B cell (primary cell): ENCODE results near the gene GPR4. TPM values are rescaled to one million over a fixed set of nuclear protein-coding genes. Genes with fewer than 3 reads are reported as not detected.

Experiments
- ATAC-seq: fragments of 200-7000 bp; cut with Tn5 transposase; one replicate; pipeline ENCODE4 v1.10.0; 2021; ENCODE audit warnings: low read depth, mild to moderate bottlenecking, moderate number of reproducible peaks, moderate library complexity
- CTCF ChIA-PET: fragments of 350-600 bp; sonication (Branson Sonifier 250); formaldehyde crosslinking; loops from one replicate; lab custom pipeline; 2021; ENCODE audit warnings: antibody characterized with exemption, inconsistent platforms; lab: Charles Lee
- POLR2A ChIA-PET: fragments of 350-600 bp; sonication (Branson Sonifier 250); formaldehyde crosslinking; loops from one replicate; lab custom pipeline; 2021; ENCODE audit warnings: antibody characterized with exemption; lab: Charles Lee
- DNase-seq: peaks from one replicate; pipeline ENCODE4 v3.0.0; 2013
- H2AFZ ChIP-seq: 2 replicates; pipeline ENCODE4 v1.6.1; 2012; ENCODE audit warnings: mild to moderate bottlenecking, low read depth, low read length; ENCODE audit not compliant: insufficient read depth, poor library complexity, severe bottlenecking
- H3K27ac ChIP-seq, 2 donors: 1 replicate in 1 of 2; 2 replicates in 1 of 2; pipeline ENCODE4 v1.5.1; 2012 to 2013; ENCODE audit warnings: low read length in 2 of 2, mild to moderate bottlenecking in 2 of 2, moderate library complexity in 1 of 2
- H3K27me3 ChIP-seq, 4 experiments: fragments of 200-600 bp in 1 of 4; sonication (generic) in 1 of 4; replicated peaks in 1 of 4; 1 replicate in 2 of 4; 2 replicates in 2 of 4; pipeline versions ENCODE4 v1.6.1 to v1.7.0; 2013 to 2016; ENCODE audit warnings: low read length in 3 of 4, mild to moderate bottlenecking in 2 of 4, mixed read lengths in 1 of 4, moderate library complexity in 1 of 4; ENCODE audit not compliant: insufficient read depth in 4 of 4, control insufficient read depth in 3 of 4; ENCODE audit errors: control extremely low read depth in 1 of 4
- H3K36me3 ChIP-seq, 2 experiments: replicated peaks in 1 of 2; 1 replicate in 1 of 2; 2 replicates in 1 of 2; pipeline versions ENCODE4 v1.6.1 to v1.7.1; 2013; ENCODE audit warnings: low read length in 1 of 2; ENCODE audit not compliant: insufficient read depth in 2 of 2, control insufficient read depth in 1 of 2; ENCODE audit errors: control extremely low read depth in 1 of 2, extremely low read depth in 1 of 2
- H3K4me1 ChIP-seq, 2 donors: fragments of 200-600 bp in 1 of 2; sonication (generic) in 1 of 2; 1 replicate in 1 of 2; 2 replicates in 1 of 2; pipeline versions ENCODE4 v1.5.1 to v1.6.1; 2013 to 2017; ENCODE audit warnings: low read length in 2 of 2; ENCODE audit not compliant: control insufficient read depth in 2 of 2, insufficient read depth in 2 of 2
- H3K4me2 ChIP-seq: replicated peaks from 2 replicates; pipeline ENCODE3; 2012; ENCODE audit warnings: mild to moderate bottlenecking, low read depth, low read length; ENCODE audit not compliant: poor library complexity, severe bottlenecking
- H3K4me3 ChIP-seq, 5 experiments: fragments of 200-600 bp in 1 of 5; sonication (generic) in 1 of 5; 1 replicate in 3 of 5; 2 replicates in 2 of 5; pipeline versions ENCODE4 v1.5.1 to v1.7.0; 2011 to 2016; ENCODE audit warnings: low read length in 4 of 5, mild to moderate bottlenecking in 4 of 5, low read depth in 2 of 5, control low read depth in 1 of 5, moderate library complexity in 1 of 5; ENCODE audit not compliant: insufficient read depth in 1 of 5; ENCODE audit errors: control extremely low read depth in 1 of 5, extremely low read depth in 1 of 5
- H3K79me2 ChIP-seq: fragments of 200-600 bp; sonication (generic); one replicate; pipeline ENCODE4 v1.6.0; 2016; ENCODE audit warnings: low read length; ENCODE audit not compliant: control insufficient read depth, insufficient read depth
- H3K9ac ChIP-seq: fragments of 200-600 bp; sonication (generic); 2 replicates; pipeline ENCODE4 v1.6.1; 2017; ENCODE audit warnings: mild to moderate bottlenecking, low read length, moderate library complexity
- H3K9me3 ChIP-seq, 3 donors: one replicate each; pipeline versions ENCODE4 v1.6.1 to v1.7.1; 2013; ENCODE audit warnings: low read length in 2 of 3; ENCODE audit not compliant: control insufficient read depth in 2 of 3, insufficient read depth in 1 of 3; ENCODE audit errors: control extremely low read depth in 1 of 3
- H4K20me1 ChIP-seq: 2 replicates; pipeline ENCODE4 v1.6.0; 2012; ENCODE audit warnings: mild to moderate bottlenecking, low read length; ENCODE audit not compliant: insufficient read depth, control insufficient read depth, poor library complexity, severe bottlenecking
- H3K27ac Mint-ChIP-seq: one replicate; pipeline ENCODE4 v1.8.0; 2021; ENCODE audit warnings: mixed read lengths
- H3K27me3 Mint-ChIP-seq: one replicate; pipeline ENCODE4 v1.8.0; 2021; ENCODE audit warnings: mixed read lengths
- H3K4me1 Mint-ChIP-seq: one replicate; pipeline ENCODE4 v1.8.0; 2021; ENCODE audit warnings: mixed read lengths
- H3K4me3 Mint-ChIP-seq: one replicate; pipeline ENCODE4 v1.8.0; 2021; ENCODE audit warnings: mixed read lengths
- H3K9me3 Mint-ChIP-seq: one replicate; pipeline ENCODE4 v1.8.0; 2022; ENCODE audit warnings: mixed read lengths; ENCODE audit not compliant: insufficient read depth
- EZH2 ChIP-seq: IDR thresholded peaks from 2 replicates; pipeline ENCODE4 v1.6.1; 2012; ENCODE audit warnings: borderline replicate concordance, low read depth, mild to moderate bottlenecking, moderate library complexity, low read length; ENCODE audit not compliant: insufficient read depth, poor library complexity, severe bottlenecking
- WGBS: methylation state at CpG from one replicate; pipeline ENCODE4 v1.1.5; 2013; ENCODE audit warnings: missing lambda C conversion rate; ENCODE audit not compliant: insufficient coverage; 5-methylcytosine and 5-hydroxymethylcytosine counted together
- intact Hi-C: fragments of 100-400 bp; cut with micrococcal nuclease; formaldehyde crosslinking; loops from one replicate; pipeline ENCODE4 v1.10.0; 2022
- polyA plus RNA-seq: library from polyadenylated mRNA; depleted of rRNA; stranded (reverse); fragments of >200 nt; gene quantifications from 2 replicates; pipeline ENCODE4 v1.2.3, GENCODE V29; 2012
- total RNA-seq, 2 donors: library from RNA; stranded (reverse); fragments of 120-200 nt in 1 of 2; gene quantifications; 1 replicate in 1 of 2; 2 replicates in 1 of 2; pipeline versions ENCODE4 v1.2.3 to v1.2.4, GENCODE V29; 2013 to 2022
- TF ChIP-seq, protein P1 (sequence below): fragments of 200-600 bp; IDR thresholded peaks from one replicate; pipeline ENCODE4 v1.8.0; 2022; ENCODE audit warnings: antibody characterized with exemption, mild to moderate bottlenecking

GPR4 gene
- total and polyA plus RNA-seq, 2 donors (not counting 1 experiment from before 2014, with no cell fraction given) = not detected

DNA sequence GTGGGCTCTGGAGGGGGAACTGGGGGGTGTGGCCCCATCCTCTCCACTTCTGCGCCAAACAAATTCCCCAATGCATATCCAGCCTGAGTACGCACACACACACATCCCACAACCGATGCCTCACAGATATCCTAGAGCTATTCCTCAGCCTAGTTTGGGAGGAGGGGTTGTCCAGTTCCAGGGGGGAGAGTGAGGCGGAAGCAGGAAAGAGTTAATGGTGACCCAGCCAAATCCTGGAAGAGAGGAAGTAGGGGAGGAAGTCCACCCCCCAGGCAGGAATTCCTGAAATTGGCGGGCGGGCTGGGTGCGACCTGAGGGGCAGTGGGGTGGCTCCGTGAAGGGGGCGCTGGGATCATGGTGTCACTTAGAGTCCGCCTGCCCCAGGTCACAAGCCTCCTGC lies 897 bp downstream of the GPR4 start:
- no peak overlapping the region for H3K27ac ChIP-seq
- no peak overlapping the region for H3K4me3 ChIP-seq
- peaks cover 29 to 51% of the 10 kb centered on the region in 2 donors for H3K4me1 ChIP-seq
- TF ChIP-seq, protein P1, sequence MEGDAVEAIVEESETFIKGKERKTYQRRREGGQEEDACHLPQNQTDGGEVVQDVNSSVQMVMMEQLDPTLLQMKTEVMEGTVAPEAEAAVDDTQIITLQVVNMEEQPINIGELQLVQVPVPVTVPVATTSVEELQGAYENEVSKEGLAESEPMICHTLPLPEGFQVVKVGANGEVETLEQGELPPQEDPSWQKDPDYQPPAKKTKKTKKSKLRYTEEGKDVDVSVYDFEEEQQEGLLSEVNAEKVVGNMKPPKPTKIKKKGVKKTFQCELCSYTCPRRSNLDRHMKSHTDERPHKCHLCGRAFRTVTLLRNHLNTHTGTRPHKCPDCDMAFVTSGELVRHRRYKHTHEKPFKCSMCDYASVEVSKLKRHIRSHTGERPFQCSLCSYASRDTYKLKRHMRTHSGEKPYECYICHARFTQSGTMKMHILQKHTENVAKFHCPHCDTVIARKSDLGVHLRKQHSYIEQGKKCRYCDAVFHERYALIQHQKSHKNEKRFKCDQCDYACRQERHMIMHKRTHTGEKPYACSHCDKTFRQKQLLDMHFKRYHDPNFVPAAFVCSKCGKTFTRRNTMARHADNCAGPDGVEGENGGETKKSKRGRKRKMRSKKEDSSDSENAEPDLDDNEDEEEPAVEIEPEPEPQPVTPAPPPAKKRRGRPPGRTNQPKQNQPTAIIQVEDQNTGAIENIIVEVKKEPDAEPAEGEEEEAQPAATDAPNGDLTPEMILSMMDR = no peak
- TF ChIP-seq EZH2 = no peak
- no peak overlapping the region for H3K4me3 Mint-ChIP-seq
- ChIA-PET CTCF (no interaction called here), POLR2A (no interaction called here)
- no peaks in the 10 kb centered on the region for H4K20me1 ChIP-seq
- ATAC-seq (no peak), DNase-seq (no peak)
- intact Hi-C loops = no loop called here
- no peaks in the 10 kb centered on the region for H3K9me3 Mint-ChIP-seq
- no peak overlapping the region for H3K9ac ChIP-seq
- H3K27me3 Mint-ChIP-seq = peaks cover 67% of the 10 kb centered on the region
- H3K79me2 ChIP-seq = no peaks in the 10 kb centered on the region
- no peak overlapping the region for H3K27ac Mint-ChIP-seq
- 24% methylated on average over 3 of the region's 10 CpGs for WGBS
- peaks cover 39% of the 10 kb centered on the region for H3K4me1 Mint-ChIP-seq
- H3K4me2 ChIP-seq = no peak overlapping the region
- H3K36me3 ChIP-seq = no peaks in the 10 kb centered on the region
- H3K9me3 ChIP-seq = peaks cover 0 to 14% (median 0%) of the 10 kb centered on the region in 3 donors
- H3K27me3 ChIP-seq = peaks cover 0 to 75% (median 46%) of the 10 kb centered on the region in 4 experiments
- H2AFZ ChIP-seq = no peak overlapping the region

DNA sequence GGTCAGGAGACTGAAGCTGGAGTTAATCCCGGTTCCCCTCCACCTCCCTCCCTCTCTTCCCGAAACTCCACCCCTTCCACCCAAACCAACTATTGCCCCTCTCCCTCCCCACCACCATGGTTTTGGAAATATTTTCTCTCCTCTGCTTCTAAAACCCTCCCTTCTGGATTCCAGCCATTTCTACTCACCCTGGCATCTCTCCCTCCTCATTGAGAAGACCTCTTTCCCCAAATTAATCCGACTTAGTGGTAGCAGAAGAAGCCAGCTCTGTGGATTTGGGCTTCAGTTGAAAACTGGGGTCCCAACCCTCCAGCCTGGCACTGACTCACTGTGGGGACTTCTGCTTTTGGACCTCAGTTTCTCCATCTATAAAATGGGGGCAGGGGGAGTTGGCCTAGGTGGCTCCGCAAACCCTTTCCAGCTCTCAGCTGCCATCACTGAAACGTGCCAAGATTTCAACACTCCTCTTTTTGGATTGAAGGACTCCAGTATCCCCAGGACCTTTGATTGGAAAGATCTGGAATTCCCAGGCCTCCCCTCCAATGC lies 1.6 kb downstream of the GPR4 start:
- H3K9me3 Mint-ChIP-seq = no peaks in the 10 kb centered on the region
- ChIA-PET CTCF (interaction anchor here (0.8 kb wide), 1 partner anchor 42 kb away, joined by 4 read pairs; no protein-coding TSS in a partner anchor), POLR2A (no interaction called here)
- intact Hi-C loops = no loop called here
- peaks cover 39% of the 10 kb centered on the region for H3K4me1 Mint-ChIP-seq
- H3K27me3 Mint-ChIP-seq = peaks cover 71% of the 10 kb centered on the region
- H3K36me3 ChIP-seq = no peaks in the 10 kb centered on the region
- ATAC-seq (no peak), DNase-seq (no peak)
- peaks cover 0 to 14% (median 0%) of the 10 kb centered on the region in 3 donors for H3K9me3 ChIP-seq
- no peaks in the 10 kb centered on the region for H4K20me1 ChIP-seq
- H3K9ac ChIP-seq = no peak overlapping the region
- H3K27me3 ChIP-seq = peaks cover 0 to 80% (median 46%) of the 10 kb centered on the region in 4 experiments
- H3K79me2 ChIP-seq = no peaks in the 10 kb centered on the region
- H3K4me1 ChIP-seq = peaks cover 29 to 51% of the 10 kb centered on the region in 2 donors
- H3K4me2 ChIP-seq = no peak overlapping the region
- WGBS = 56% methylated on average over 5 of the region's 5 CpGs
- no peak overlapping the region for H3K27ac ChIP-seq
- no peak overlapping the region for H3K4me3 ChIP-seq
- no peak overlapping the region for H2AFZ ChIP-seq
- TF ChIP-seq, protein P1 = no peak
- TF ChIP-seq EZH2 = no peak
- no peak overlapping the region for H3K27ac Mint-ChIP-seq
- H3K4me3 Mint-ChIP-seq = no peak overlapping the region
